ENCODE measurements around the gene AXIN1.

GRCh38 chr16:314795-315299, 37.7 kb downstream of the AXIN1 start:
- TF ChIP-seq TAF1 (IDR thresholded peaks at IDR 0.05; ENCODE audit: borderline replicate concordance, low read depth, low read length) (no peak), POLR2AphosphoS5 (IDR thresholded peaks at IDR 0.05; ENCODE audit: low read depth, low read length) (no peak), POLR2A (IDR thresholded peaks at IDR 0.05; ENCODE audit: low read depth, low read length) (no peak)

All from GM12892 (cell line).